ENCODE results near the gene IKZF3. TPM values are rescaled to one million over a fixed set of nuclear protein-coding genes. Genes with fewer than 3 reads are reported as not detected.
A peak's percentile ranks its signal among the peaks of the same experiment; 100 is the strongest.
"Not testable (repeated sequence)": the region's sequence is repeated elsewhere in the genome, so short reads cannot be mapped to it uniquely, and the experiment has no call there.

The IKZF3 gene
- total RNA-seq, 1 donor from 2014 or later, result 15.9 TPM

DNA sequence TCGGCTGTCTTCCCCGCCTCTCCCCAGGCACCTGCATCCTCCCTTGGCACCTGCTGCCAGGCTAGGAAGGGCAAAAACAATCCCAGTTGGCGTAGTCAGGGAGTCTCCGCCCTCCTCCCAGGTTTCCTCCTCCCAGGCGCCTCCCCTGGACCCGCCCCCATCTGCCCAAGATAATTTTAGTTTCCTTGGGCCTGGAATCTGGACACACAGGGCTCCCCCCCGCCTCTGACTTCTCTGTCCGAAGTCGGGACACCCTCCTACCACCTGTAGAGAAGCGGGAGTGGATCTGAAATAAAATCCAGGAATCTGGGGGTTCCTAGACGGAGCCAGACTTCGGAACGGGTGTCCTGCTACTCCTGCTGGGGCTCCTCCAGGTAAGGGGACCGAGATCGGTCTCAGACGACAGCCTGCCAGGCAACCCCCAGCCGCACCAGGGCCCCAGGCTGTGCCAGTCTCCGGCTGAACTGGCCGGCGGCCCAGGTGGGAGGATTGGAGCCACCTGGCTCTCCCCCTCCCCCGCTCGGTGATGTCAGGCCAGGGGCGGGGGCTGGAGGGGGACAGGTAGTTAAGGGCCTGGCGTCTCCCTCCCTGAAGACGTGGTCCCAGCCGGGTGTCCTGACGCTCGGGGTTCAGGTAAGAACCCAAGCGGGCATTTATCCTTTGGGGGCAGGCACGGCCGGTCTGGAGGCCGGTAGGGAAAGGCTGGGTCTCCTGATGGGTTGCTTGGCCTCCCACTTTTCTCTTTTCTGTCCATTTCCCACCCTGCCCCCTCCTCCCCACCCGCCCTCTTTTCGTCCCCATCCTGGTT, 126.1 kb downstream of the IKZF3 start, which contains the start of gene GRB7:
Gene GRB7 (plus strand): TSS at position 179 of the 808 bp plus-strand sequence. CDS start 4,364 bp downstream, outside the sequence.
- Mint-ChIP-seq H3K36me3 (ENCODE audit: low read depth) (no peaks in the 10 kb centered on the region), H3K4me1 (peaks cover 25% of the 10 kb centered on the region), H3K9me3 (no peaks in the 10 kb centered on the region), H3K27me3 (peaks cover 18% of the 10 kb centered on the region), H3K27ac (peak within 1 kb of the TSS; percentile 84), H3K4me3 (peak within 1 kb of the TSS; percentile 80)
- intact Hi-C loops (cut with micrococcal nuclease), result no loop called here
- peak; percentile 64 for DNase-seq

DNA sequence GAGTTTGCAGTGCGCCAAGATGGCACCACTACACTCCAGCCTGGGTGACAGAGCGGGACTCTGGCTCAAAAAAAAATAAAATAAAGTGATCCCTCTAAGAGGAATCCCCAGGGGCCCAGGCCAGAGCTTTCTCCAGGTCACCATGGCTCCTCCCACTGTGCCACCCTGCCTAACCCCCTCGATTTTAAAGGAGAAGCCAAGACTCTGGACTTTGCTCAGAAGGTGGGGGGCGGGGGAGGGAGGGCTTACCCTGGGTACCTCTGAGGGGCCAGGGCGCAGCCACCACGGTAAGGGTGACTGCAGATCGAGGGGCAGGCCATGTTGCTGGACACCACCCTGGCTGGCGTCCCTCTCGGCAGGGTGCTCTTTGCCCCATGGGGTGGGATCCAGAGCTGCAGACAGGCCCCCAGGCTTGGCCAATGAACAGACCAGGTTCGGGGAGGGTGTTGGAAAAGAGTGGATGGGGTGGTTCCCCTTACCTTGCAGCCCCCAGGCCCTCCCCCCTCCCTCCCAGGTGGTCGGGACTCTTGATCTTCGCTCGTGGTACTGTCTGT, 126.8 kb downstream of the IKZF3 start:
- intact Hi-C loops (cut with micrococcal nuclease), result no loop called here
- DNase-seq, result no peak
- Mint-ChIP-seq H3K4me3 (no peak overlapping the region), H3K27ac (no peak overlapping the region), H3K36me3 (ENCODE audit: low read depth) (no peaks in the 10 kb centered on the region), H3K27me3 (peaks cover 18% of the 10 kb centered on the region), H3K9me3 (no peaks in the 10 kb centered on the region), H3K4me1 (peaks cover 25% of the 10 kb centered on the region)

DNA sequence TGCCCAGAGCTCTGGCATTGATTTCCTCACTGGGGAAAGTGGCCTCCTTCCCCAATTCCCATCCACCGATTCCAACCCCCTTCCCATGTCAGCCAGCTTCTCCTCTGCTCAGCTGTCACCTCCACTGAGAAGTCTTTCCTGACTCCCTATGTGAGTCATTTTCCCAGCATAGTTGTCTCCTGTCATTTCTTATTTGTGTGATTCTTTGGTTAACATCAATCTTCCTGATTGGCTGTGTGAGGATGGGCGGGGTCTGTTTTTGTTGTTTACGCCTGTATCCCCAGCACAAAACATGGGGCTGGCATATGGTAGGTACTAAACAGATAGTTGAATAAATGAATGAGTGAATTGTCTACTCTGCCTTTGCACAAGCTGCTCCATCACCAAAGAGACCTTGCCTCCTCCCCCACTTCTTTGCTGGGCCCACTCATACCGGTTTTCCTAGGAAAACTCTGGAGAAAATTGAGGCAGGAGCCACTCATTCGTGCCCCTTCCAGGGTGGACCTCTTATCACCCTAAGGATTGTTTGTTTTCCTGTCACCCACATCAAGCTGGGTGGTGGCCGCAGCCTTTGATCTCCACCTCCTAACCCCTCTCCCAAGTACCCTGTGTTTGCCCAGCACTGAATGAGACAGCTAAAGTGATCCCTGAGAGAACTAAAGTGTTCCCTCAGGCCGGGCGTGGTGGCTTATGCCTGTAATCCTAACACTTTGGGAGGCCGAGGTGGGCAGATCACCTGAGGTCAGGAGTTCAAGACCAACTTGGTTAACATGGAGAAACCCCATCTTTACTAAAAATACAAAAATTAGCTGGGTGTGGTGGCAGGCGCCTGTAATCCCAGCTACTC, 127.6 kb downstream of the IKZF3 start:
- Mint-ChIP-seq H3K27me3 (peaks cover 18% of the 10 kb centered on the region), H3K9me3 (no peaks in the 10 kb centered on the region), H3K4me1 (peaks cover 25% of the 10 kb centered on the region), H3K27ac (no peak overlapping the region), H3K36me3 (ENCODE audit: low read depth) (no peaks in the 10 kb centered on the region), H3K4me3 (no peak overlapping the region)
- DNase-seq, result no peak
- intact Hi-C loops (cut with micrococcal nuclease), result no loop called here

DNA sequence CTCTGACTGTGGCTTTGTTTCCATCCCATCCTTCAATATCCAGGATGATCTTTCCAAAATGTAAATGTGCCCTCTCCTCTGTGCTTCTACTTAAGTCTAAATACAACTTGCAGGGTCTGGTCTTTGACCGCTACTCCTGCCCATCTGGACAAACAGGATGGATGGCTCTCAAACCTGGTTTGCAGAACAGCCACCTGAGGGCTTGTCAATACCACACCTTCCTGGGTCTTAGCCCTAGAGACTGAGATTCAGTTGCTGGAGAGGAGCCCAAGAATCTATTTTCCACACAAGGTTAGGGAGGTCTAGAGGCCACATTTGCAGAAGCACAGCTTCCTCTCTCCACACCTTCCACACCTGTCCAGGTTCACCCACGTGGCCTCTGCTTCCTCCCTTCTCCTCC, 128.2 kb downstream of the IKZF3 start:
- Mint-ChIP-seq H3K9me3 (no peaks in the 10 kb centered on the region), H3K4me3 (no peak overlapping the region), H3K4me1 (peaks cover 25% of the 10 kb centered on the region), H3K27me3 (peaks cover 18% of the 10 kb centered on the region), H3K36me3 (ENCODE audit: low read depth) (no peaks in the 10 kb centered on the region), H3K27ac (no peak overlapping the region)
- DNase-seq, result no peak
- intact Hi-C loops (cut with micrococcal nuclease), result no loop called here

DNA sequence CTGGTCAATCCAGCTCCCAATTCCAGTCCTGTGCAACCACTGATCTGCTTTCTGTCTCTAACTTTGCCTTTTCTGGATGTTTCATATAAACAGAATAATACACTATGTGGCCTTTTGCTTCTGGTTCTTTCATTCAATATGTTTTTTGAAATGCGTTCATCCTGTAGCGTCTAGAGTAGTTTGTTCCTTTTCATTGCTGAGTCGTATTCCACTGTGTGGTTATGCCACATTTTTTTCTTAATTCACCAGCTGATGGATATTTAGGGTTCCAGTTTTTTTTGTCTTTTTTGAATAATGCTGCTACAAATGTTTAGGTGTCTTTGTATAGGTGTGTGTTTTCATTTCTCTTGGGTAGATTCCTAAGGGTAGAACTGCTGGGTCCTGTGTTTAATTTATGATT, 131.5 kb downstream of the IKZF3 start:
- peaks cover 12% of the 10 kb centered on the region for H3K36me3 Mint-ChIP-seq (ENCODE audit: low read depth)
- H3K4me1 Mint-ChIP-seq, result peaks cover 21% of the 10 kb centered on the region
- no peaks in the 10 kb centered on the region for H3K9me3 Mint-ChIP-seq
- no peak for DNase-seq
- intact Hi-C loops (cut with micrococcal nuclease), result loop anchor here (5.0 kb wide), 1 partner anchor 45 kb away; the partner anchor contains the start of gene PGAP3
- H3K27ac Mint-ChIP-seq, result no peak overlapping the region
- no peak overlapping the region for H3K4me3 Mint-ChIP-seq
- peaks cover 13% of the 10 kb centered on the region for H3K27me3 Mint-ChIP-seq

DNA sequence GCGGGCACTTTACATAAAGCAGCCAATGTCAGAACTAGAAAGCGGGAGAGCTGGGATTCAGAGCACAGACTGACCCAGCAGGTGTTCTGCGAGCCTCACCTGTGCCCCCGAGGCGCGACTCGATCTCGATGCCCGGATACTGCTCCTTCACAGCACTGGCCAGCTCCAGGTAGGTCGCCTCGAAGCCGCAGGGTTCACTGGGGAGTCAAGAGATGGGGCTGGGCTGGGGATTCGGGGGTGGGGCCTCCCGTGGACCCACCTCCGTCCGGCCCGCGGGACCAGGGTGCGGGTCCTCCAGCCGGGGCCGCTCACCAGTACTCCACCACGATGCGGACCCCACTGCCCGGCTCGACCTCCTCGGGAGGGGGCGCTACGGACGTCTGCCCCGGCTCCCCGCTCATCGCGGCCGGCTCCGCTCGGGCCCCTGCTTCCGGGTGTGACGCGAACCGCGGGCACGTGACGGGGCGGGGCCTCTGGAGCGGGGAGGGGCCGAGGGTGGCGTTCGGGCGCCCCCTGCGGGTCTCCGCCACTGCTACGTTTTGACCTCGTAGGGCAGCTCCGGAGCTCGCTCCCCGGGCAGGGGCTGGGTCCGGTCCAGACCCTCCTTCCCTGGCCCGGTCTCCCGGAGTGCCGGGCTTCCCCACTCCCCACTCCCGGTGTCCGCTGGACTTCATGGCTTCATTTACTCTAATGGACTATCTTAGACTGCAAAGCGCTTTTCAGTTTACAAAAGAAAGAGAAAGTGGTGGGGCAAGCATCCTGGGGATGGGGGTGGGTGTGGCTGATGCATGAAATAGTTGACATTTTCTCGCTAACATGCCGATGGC, 133.8 kb downstream of the IKZF3 start, which contains the start of gene MIEN1:
Gene MIEN1 (minus strand): TSS at position 438 of the 827 bp plus-strand sequence. CDS start 37 bp downstream, at position 401.
- peaks cover 17% of the 10 kb centered on the region for H3K36me3 Mint-ChIP-seq (ENCODE audit: low read depth)
- peaks cover 16% of the 10 kb centered on the region for H3K4me1 Mint-ChIP-seq
- no peaks in the 10 kb centered on the region for H3K9me3 Mint-ChIP-seq
- H3K4me3 Mint-ChIP-seq, result peak within 1 kb of the TSS; percentile 95
- H3K27me3 Mint-ChIP-seq, result peaks cover 2% of the 10 kb centered on the region
- H3K27ac Mint-ChIP-seq, result peak within 1 kb of the TSS; percentile 92
- intact Hi-C loops (cut with micrococcal nuclease), result loop anchor here (1.0 to 5.0 kb wide), 6 partner anchors 24 to 250 kb away; partner anchors contain the start of genes IKZF3, PGAP3, PSMD3 and STARD3
- DNase-seq, result peak; percentile 99

DNA sequence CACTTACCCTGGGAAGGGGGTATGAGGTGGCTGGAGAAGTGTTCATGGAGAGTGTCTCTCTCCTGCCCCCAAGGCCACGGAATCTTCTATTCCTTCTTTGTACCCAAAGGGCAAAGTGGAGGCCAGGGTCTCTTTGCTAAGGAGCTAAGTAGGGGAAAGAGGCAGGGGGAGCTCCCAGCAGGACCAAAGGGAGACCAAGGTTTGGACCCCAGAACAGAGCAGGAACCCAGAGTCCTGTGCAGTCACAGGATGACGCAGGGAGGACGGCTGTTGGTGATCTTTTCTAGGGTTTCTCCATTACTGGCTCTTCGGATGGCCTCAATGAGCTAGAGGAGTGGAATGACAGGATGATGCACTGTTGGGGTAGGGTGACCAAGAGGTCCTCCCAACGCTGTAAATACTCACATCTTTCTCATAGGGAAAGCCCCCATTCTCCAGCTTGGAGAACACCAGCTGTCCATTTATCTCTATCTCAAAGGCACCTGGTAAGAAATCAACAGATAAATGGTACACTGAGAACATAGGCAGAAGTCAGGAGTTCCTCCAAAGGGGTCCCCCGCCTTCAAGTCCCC, 134.7 kb downstream of the IKZF3 start:
- H3K27ac Mint-ChIP-seq, result peak overlapping the region; percentile 92
- H3K4me1 Mint-ChIP-seq, result peaks cover 16% of the 10 kb centered on the region
- intact Hi-C loops (cut with micrococcal nuclease), result no loop called here
- DNase-seq, result no peak
- H3K27me3 Mint-ChIP-seq, result no peaks in the 10 kb centered on the region
- peak overlapping the region; percentile 95 for H3K4me3 Mint-ChIP-seq
- no peaks in the 10 kb centered on the region for H3K9me3 Mint-ChIP-seq
- peaks cover 17% of the 10 kb centered on the region for H3K36me3 Mint-ChIP-seq (ENCODE audit: low read depth)

DNA sequence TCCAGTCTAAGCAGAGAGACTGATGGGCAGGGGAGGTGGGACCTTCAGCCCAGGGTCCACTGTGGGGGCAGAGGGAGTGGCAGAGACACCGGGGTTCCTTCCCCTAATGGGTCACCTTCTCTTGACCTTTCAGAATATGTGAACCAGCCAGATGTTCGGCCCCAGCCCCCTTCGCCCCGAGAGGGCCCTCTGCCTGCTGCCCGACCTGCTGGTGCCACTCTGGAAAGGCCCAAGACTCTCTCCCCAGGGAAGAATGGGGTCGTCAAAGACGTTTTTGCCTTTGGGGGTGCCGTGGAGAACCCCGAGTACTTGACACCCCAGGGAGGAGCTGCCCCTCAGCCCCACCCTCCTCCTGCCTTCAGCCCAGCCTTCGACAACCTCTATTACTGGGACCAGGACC, 136.6 kb downstream of the IKZF3 start:
- no peak overlapping the region for H3K27ac Mint-ChIP-seq
- H3K36me3 Mint-ChIP-seq (ENCODE audit: low read depth), result peaks cover 17% of the 10 kb centered on the region
- H3K4me1 Mint-ChIP-seq, result peaks cover 16% of the 10 kb centered on the region
- H3K4me3 Mint-ChIP-seq, result no peak overlapping the region
- intact Hi-C loops (cut with micrococcal nuclease), result no loop called here
- DNase-seq, result no peak
- no peaks in the 10 kb centered on the region for H3K9me3 Mint-ChIP-seq
- no peaks in the 10 kb centered on the region for H3K27me3 Mint-ChIP-seq

DNA sequence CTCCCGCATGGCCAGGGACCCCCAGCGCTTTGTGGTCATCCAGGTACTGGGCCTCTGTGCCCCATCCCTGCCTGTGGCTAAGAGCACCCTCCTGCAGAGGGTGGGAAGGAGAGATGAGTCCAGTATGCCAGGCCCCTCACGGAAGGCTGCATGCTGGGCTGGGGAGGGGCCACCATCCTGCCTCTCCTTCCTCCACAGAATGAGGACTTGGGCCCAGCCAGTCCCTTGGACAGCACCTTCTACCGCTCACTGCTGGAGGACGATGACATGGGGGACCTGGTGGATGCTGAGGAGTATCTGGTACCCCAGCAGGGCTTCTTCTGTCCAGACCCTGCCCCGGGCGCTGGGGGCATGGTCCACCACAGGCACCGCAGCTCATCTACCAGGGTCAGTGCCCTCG, 137.5 kb downstream of the IKZF3 start:
- Mint-ChIP-seq H3K27ac (no peak overlapping the region), H3K4me1 (peaks cover 16% of the 10 kb centered on the region), H3K27me3 (no peaks in the 10 kb centered on the region), H3K36me3 (ENCODE audit: low read depth) (peaks cover 17% of the 10 kb centered on the region), H3K4me3 (no peak overlapping the region), H3K9me3 (no peaks in the 10 kb centered on the region)
- DNase-seq, result no peak
- intact Hi-C loops (cut with micrococcal nuclease), result no loop called here

DNA sequence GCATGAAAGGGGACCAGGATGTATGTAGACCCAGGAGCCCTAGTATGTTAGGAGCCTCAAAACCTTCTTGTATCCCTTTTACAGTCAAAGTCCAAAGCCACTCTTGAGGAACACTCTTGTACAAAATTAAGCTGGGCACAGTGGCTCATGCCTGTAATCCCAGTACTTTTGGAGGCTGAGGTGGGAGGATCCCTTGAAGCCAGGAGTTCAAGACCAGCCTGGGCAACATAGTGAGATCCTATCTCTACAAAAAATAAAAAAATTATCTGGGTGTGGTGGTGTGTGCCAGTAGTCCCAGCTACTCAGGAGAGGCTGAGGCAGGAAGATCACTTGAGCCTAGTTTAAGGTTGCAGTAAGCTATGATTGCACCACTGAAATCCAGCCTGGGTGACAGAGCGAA, 138.2 kb downstream of the IKZF3 start:
- H3K27me3 Mint-ChIP-seq; DNase-seq; H3K4me3 Mint-ChIP-seq; intact Hi-C loops (cut with micrococcal nuclease); H3K9me3 Mint-ChIP-seq; H3K27ac Mint-ChIP-seq: not testable (repeated sequence)
- H3K4me1 Mint-ChIP-seq, result peaks cover 16% of the 10 kb centered on the region
- H3K36me3 Mint-ChIP-seq (ENCODE audit: low read depth), result peaks cover 17% of the 10 kb centered on the region

DNA sequence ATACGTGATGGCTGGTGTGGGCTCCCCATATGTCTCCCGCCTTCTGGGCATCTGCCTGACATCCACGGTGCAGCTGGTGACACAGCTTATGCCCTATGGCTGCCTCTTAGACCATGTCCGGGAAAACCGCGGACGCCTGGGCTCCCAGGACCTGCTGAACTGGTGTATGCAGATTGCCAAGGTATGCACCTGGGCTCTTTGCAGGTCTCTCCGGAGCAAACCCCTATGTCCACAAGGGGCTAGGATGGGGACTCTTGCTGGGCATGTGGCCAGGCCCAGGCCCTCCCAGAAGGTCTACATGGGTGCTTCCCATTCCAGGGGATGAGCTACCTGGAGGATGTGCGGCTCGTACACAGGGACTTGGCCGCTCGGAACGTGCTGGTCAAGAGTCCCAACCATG, 139.4 kb downstream of the IKZF3 start:
- Mint-ChIP-seq H3K4me3 (no peak overlapping the region), H3K9me3 (no peaks in the 10 kb centered on the region), H3K4me1 (peaks cover 13% of the 10 kb centered on the region), H3K27me3 (no peaks in the 10 kb centered on the region), H3K36me3 (ENCODE audit: low read depth) (peaks cover 14% of the 10 kb centered on the region), H3K27ac (no peak overlapping the region)
- DNase-seq, result no peak
- intact Hi-C loops (cut with micrococcal nuclease), result no loop called here

DNA sequence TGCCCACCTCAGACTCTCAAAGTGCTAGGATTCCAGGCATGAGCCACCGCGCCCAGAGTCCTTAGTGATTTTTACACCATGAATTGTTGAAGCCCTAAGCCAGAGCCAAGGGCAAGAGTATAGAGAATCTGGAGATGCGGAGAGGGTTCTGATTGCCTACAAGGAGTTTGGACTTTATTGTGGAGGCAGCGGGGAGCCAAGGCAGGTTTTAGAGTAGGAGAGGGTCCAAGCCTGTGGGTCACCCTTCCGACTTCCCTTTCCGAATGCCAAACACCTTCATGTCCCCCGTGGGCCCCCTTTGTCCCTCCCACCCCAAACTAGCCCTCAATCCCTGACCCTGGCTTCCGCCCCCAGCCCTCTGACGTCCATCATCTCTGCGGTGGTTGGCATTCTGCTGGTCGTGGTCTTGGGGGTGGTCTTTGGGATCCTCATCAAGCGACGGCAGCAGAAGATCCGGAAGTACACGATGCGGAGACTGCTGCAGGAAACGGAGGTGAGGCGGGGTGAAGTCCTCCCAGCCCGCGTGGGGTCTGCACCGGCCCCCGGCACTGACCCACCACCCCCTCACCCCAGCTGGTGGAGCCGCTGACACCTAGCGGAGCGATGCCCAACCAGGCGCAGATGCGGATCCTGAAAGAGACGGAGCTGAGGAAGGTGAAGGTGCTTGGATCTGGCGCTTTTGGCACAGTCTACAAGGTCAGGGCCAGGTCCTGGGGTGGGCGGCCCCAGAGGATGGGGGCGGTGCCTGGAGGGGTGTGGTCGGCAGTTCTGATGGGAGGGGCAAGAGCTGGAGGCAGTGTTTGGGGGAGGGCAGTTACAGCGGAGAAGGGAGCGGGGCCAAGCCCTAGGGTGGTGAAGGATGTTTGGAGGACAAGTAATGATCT, 140.9 kb downstream of the IKZF3 start:
- Mint-ChIP-seq H3K36me3 (ENCODE audit: low read depth) (peaks cover 4% of the 10 kb centered on the region), H3K4me1 (peaks cover 3% of the 10 kb centered on the region), H3K9me3 (no peaks in the 10 kb centered on the region), H3K27ac (no peak overlapping the region), H3K27me3 (no peaks in the 10 kb centered on the region), H3K4me3 (no peak overlapping the region)
- intact Hi-C loops (cut with micrococcal nuclease), result no loop called here
- peak; percentile 69 for DNase-seq
